SH-SY5Y (cell line): ENCODE results near the gene UBASH3A.

Experiments used
- GATA2 ChIP-seq: IDR thresholded peaks from 2 replicates; pipeline ENCODE4 v1.6.1; 2011; ENCODE audit warnings: mild to moderate bottlenecking, low read depth, low read length
- GATA3 ChIP-seq: IDR thresholded peaks from 2 replicates; pipeline ENCODE4 v1.6.1; 2011; ENCODE audit warnings: low read depth, mild to moderate bottlenecking, low read length, moderate library complexity

GRCh38 chr21:42443181-42443785, 39.6 kb downstream of the UBASH3A start:
- TF ChIP-seq GATA3 (no peak), GATA2 (no peak)
